Loucy (cell line): ENCODE results near the gene PRR15.

Source experiments
- H2AFZ ChIP-seq: fragments of 200-600 bp; sonication (generic); 2 replicates; pipeline ENCODE4 v1.6.0; 2016; ENCODE audit warnings: antibody characterized with exemption, mild to moderate bottlenecking, low read length, moderate library complexity
- H3F3A ChIP-seq: fragments of 200-600 bp; 2 replicates; pipeline ENCODE4 v1.6.0; 2016; ENCODE audit warnings: antibody characterized with exemption, low read depth, mild to moderate bottlenecking
- H3K27me3 ChIP-seq: fragments of 200-600 bp; sonication (generic); 2 replicates; pipeline ENCODE4 v1.6.1; 2014; ENCODE audit warnings: low read length, mild to moderate bottlenecking; ENCODE audit not compliant: insufficient read depth, poor library complexity, severe bottlenecking
- H3K36me3 ChIP-seq: fragments of 200-600 bp; sonication (generic); 2 replicates; pipeline ENCODE4 v1.6.1; 2016; ENCODE audit warnings: low read length; ENCODE audit not compliant: insufficient read depth
- H3K4me1 ChIP-seq: fragments of 200-600 bp; sonication (generic); 2 replicates; pipeline ENCODE4 v1.5.1; 2014; ENCODE audit warnings: low read length, mild to moderate bottlenecking; ENCODE audit not compliant: insufficient read depth, poor library complexity, severe bottlenecking
- H3K4me2 ChIP-seq: fragments of 200-600 bp; sonication (generic); 2 replicates; pipeline ENCODE4 v1.6.0; 2014; ENCODE audit warnings: antibody characterized with exemption, low read length, low read depth, mild to moderate bottlenecking; ENCODE audit not compliant: poor library complexity, severe bottlenecking
- H3K4me3 ChIP-seq: fragments of 200-600 bp; sonication (generic); 2 replicates; pipeline ENCODE4 v1.5.1; 2014; ENCODE audit warnings: low read length, mild to moderate bottlenecking, mixed read lengths; ENCODE audit not compliant: poor library complexity, severe bottlenecking
- H3K79me2 ChIP-seq: fragments of 200-600 bp; sonication (generic); 2 replicates; pipeline ENCODE4 v1.6.1; 2014; ENCODE audit warnings: low read length; ENCODE audit not compliant: insufficient read depth
- H3K9ac ChIP-seq: fragments of 200-600 bp; sonication (generic); 2 replicates; pipeline ENCODE4 v1.6.0; 2014; ENCODE audit warnings: mild to moderate bottlenecking, low read depth, low read length, moderate library complexity; ENCODE audit not compliant: poor library complexity, severe bottlenecking
- H3K9me2 ChIP-seq: fragments of 200-600 bp; sonication (generic); replicated peaks from 2 replicates; pipeline ENCODE4 v1.6.1; 2016; ENCODE audit warnings: low read depth, low read length, mixed read lengths
- H3K9me3 ChIP-seq: fragments of 200-600 bp; sonication (generic); 2 replicates; pipeline ENCODE4 v1.6.1; 2014; ENCODE audit warnings: mild to moderate bottlenecking, antibody characterized with exemption, low read length, low read depth; ENCODE audit not compliant: insufficient read depth
- H4K20me1 ChIP-seq: fragments of 200-600 bp; sonication (generic); 2 replicates; pipeline ENCODE4 v1.6.0; 2014; ENCODE audit warnings: antibody characterized with exemption, low read length, mild to moderate bottlenecking; ENCODE audit not compliant: insufficient read depth, poor library complexity, severe bottlenecking
- CTCF ChIP-seq: fragments of 200-600 bp; sonication (generic); conservative IDR thresholded peaks from 2 replicates; pipeline ENCODE4 v1.5.1; 2014; ENCODE audit warnings: mild to moderate bottlenecking, antibody characterized with exemption, low read length
- EZH2phosphoT487 ChIP-seq: fragments of 200-600 bp; IDR thresholded peaks from 2 replicates; pipeline ENCODE4 v1.6.1; 2018; ENCODE audit warnings: antibody characterized with exemption, mild to moderate bottlenecking, moderate library complexity, borderline replicate concordance

PRR15 gene

GRCh38 chr7:29563590-29564495 lies at the start of gene PRR15:
Gene PRR15, plus strand, starts transcription at chr7:29563835. Its CDS starts 2,495 bp downstream, at chr7:29566330.
- Histone ChIP-seq H3K36me3 (no peaks in the 10 kb centered on the region), H3K9me2 (no peaks in the 10 kb centered on the region), H3K79me2 (no peaks in the 10 kb centered on the region), H3K9me3 (no peaks in the 10 kb centered on the region), H3F3A (no peaks in the 10 kb centered on the region), H2AFZ (no peak within 1 kb of the TSS), H3K4me3 (no peak within 1 kb of the TSS), H3K27me3 (no peaks in the 10 kb centered on the region), H3K4me2 (no peak within 1 kb of the TSS), H4K20me1 (no peaks in the 10 kb centered on the region), H3K4me1 (no peaks in the 10 kb centered on the region), H3K9ac (no peak within 1 kb of the TSS)
- no peak for TF ChIP-seq EZH2phosphoT487
- no peak for TF ChIP-seq CTCF

GRCh38 chr7:29516491-29516890 lies 47.1 kb upstream of the PRR15 start:
- H3K9me3 ChIP-seq = no peaks in the 10 kb centered on the region; the same call in 1 of the 2 replicates
- H3F3A ChIP-seq = no peaks in the 10 kb centered on the region
- H3K9ac ChIP-seq = no peak overlapping the region
- no peak overlapping the region for H2AFZ ChIP-seq
- H3K9me2 ChIP-seq = no peaks in the 10 kb centered on the region
- no peak overlapping the region for H3K4me3 ChIP-seq
- H3K4me2 ChIP-seq = no peak overlapping the region
- TF ChIP-seq CTCF = no peak
- TF ChIP-seq EZH2phosphoT487 = no peak
- H3K27me3 ChIP-seq = no peaks in the 10 kb centered on the region
- no peaks in the 10 kb centered on the region for H4K20me1 ChIP-seq
- H3K4me1 ChIP-seq = peaks cover 18% of the 10 kb centered on the region
- no peaks in the 10 kb centered on the region for H3K36me3 ChIP-seq
- H3K79me2 ChIP-seq = no peaks in the 10 kb centered on the region

DNA sequence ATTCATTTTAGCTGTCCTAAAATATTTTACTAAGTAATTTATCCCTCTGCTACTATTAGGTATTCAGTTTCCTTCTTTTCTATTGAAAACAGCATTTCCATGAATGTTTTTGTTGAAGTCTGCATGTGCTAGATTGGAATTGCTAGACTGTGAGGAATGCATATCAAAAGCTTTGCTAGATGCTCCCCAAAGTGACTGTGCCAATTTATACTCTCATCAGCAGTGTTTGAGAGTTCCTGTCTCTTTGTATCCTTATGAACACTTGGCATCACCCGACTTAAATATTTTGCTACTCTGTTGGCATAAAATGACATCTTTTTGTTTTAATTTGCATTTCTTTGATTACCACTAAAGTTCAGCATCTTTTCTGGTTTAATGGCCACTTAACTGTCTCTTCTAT lies 45.0 kb upstream of the PRR15 start:
- H3K4me3 ChIP-seq = no peak overlapping the region
- peaks cover 5% of the 10 kb centered on the region for H3K9me3 ChIP-seq
- H4K20me1 ChIP-seq = no peaks in the 10 kb centered on the region
- no peak overlapping the region for H3K9ac ChIP-seq
- no peaks in the 10 kb centered on the region for H3K4me1 ChIP-seq
- no peaks in the 10 kb centered on the region for H3K36me3 ChIP-seq
- H3K27me3 ChIP-seq = no peaks in the 10 kb centered on the region
- no peak overlapping the region for H3K4me2 ChIP-seq
- no peaks in the 10 kb centered on the region for H3K79me2 ChIP-seq
- no peaks in the 10 kb centered on the region for H3K9me2 ChIP-seq
- TF ChIP-seq EZH2phosphoT487 = no peak
- TF ChIP-seq CTCF = no peak
- H3F3A ChIP-seq = no peaks in the 10 kb centered on the region
- H2AFZ ChIP-seq = no peak overlapping the region
